Measurements from ENCODE around the gene PAN3. TPM values are rescaled to one million over a fixed set of nuclear protein-coding genes. Genes with fewer than 3 reads are reported as not detected.

The PAN3 gene
- total RNA-seq, 1 donor from 2014 or later: 28.3 TPM

GRCh38 chr13:28237944-28238343, 99.6 kb downstream of the PAN3 start:
- no peak overlapping the region for H3K4me2 ChIP-seq (ENCODE audit: low read length)
- H3K79me2 ChIP-seq (ENCODE audit: insufficient read depth, low read length): no peaks in the 10 kb centered on the region
- H3K27me3 ChIP-seq (ENCODE audit: insufficient read depth, low read length): no peaks in the 10 kb centered on the region
- no peak overlapping the region for H2AFZ ChIP-seq (ENCODE audit: low read depth, low read length)
- DNase-seq (ENCODE audit: low read depth) (no peak), FAIRE-seq (no peak)
- H3K4me1 ChIP-seq (ENCODE audit: insufficient read depth, low read length): no peaks in the 10 kb centered on the region
- Mint-ChIP-seq H3K4me3 (ENCODE audit: unreplicated experiment) (no peak overlapping the region), H3K27ac (ENCODE audit: unreplicated experiment) (no peak overlapping the region), H3K27me3 (ENCODE audit: low read depth, unreplicated experiment) (no peaks in the 10 kb centered on the region), H3K4me1 (ENCODE audit: low read depth, unreplicated experiment) (peaks cover 3% of the 10 kb centered on the region), H3K36me3 (ENCODE audit: low read depth, unreplicated experiment) (no peaks in the 10 kb centered on the region), H3K9me3 (ENCODE audit: unreplicated experiment) (no peaks in the 10 kb centered on the region)
- H3K27ac ChIP-seq (ENCODE audit: low read depth, low read length): no peak overlapping the region
- no peaks in the 10 kb centered on the region for H3K36me3 ChIP-seq (ENCODE audit: insufficient read depth, low read length)
- no peaks in the 10 kb centered on the region for H3K9me3 ChIP-seq (ENCODE audit: insufficient read depth, low read depth, low read length)
- no peaks in the 10 kb centered on the region for H4K20me1 ChIP-seq (ENCODE audit: insufficient read depth, low read length)
- TF ChIP-seq CTCF (IDR thresholded peaks at IDR 0.05; ENCODE audit: insufficient read depth, low read depth, low read length) (no peak), EZH2 (IDR thresholded peaks at IDR 0.05; ENCODE audit: insufficient read depth, low read length) (no peak)
- H3K4me3 ChIP-seq (ENCODE audit: insufficient read depth, low read depth, low read length): no peak overlapping the region
- H3K9ac ChIP-seq (ENCODE audit: low read length): no peak overlapping the region

DNA sequence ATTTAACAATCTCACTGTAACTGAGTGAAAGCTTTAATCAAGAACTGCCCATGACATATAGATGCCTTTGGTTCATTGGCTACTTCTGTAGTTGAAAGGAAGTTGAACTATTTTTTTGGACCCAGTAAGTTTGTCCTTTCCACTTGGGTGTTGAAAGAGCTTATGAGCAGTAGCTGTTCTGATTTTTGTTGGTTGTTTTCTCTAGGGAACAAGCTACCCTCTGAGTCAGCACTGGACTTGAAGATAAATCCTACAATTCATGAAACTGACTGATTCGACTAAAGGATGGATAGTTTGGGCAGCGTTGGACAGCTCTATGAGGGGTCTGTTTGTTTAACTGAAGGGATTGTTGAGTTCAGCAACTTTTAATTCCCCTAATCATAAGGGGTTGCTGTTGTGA, 101.0 kb downstream of the PAN3 start:
- DNase-seq (ENCODE audit: low read depth): no peak
- H3K36me3 Mint-ChIP-seq (ENCODE audit: low read depth, unreplicated experiment): peaks cover 5% of the 10 kb centered on the region

More for the DNA sequence above, 101.0 kb downstream of the PAN3 start:
- Mint-ChIP-seq H3K4me3 (ENCODE audit: unreplicated experiment) (no peak overlapping the region), H3K27me3 (ENCODE audit: low read depth, unreplicated experiment) (no peaks in the 10 kb centered on the region), H3K9me3 (ENCODE audit: unreplicated experiment) (no peaks in the 10 kb centered on the region), H3K4me1 (ENCODE audit: low read depth, unreplicated experiment) (peaks cover 3% of the 10 kb centered on the region), H3K27ac (ENCODE audit: unreplicated experiment) (no peak overlapping the region)
- Histone ChIP-seq H3K36me3 (ENCODE audit: insufficient read depth, low read length) (no peaks in the 10 kb centered on the region), H3K9me3 (ENCODE audit: insufficient read depth, low read depth, low read length) (no peaks in the 10 kb centered on the region), H3K4me3 (ENCODE audit: insufficient read depth, low read depth, low read length) (no peak overlapping the region), H4K20me1 (ENCODE audit: insufficient read depth, low read length) (no peaks in the 10 kb centered on the region), H3K4me1 (ENCODE audit: insufficient read depth, low read length) (no peaks in the 10 kb centered on the region), H2AFZ (ENCODE audit: low read depth, low read length) (no peak overlapping the region), H3K27ac (ENCODE audit: low read depth, low read length) (no peak overlapping the region), H3K9ac (ENCODE audit: low read length) (no peak overlapping the region), H3K79me2 (ENCODE audit: insufficient read depth, low read length) (no peaks in the 10 kb centered on the region), H3K27me3 (ENCODE audit: insufficient read depth, low read length) (no peaks in the 10 kb centered on the region), H3K4me2 (ENCODE audit: low read length) (no peak overlapping the region)
- TF ChIP-seq CTCF (IDR thresholded peaks at IDR 0.05; ENCODE audit: insufficient read depth, low read depth, low read length) (no peak), EZH2 (IDR thresholded peaks at IDR 0.05; ENCODE audit: insufficient read depth, low read length) (no peak)
- no peak for FAIRE-seq

All from astrocyte (in vitro differentiated cells and primary cell).